ENCODE results near the gene TBC1D9B. TPM values are rescaled to one million over a fixed set of nuclear protein-coding genes. Genes with fewer than 3 reads are reported as not detected.
A peak's percentile ranks its signal among the peaks of the same experiment; 100 is the strongest.

Gene TBC1D9B
- total RNA-seq, 1 donor from 2014 or later = 31.1 TPM

GRCh38 chr5:179889885-179890284, 17.8 kb downstream of the TBC1D9B start:
- Histone ChIP-seq H3K36me3 (peaks cover 95% of the 10 kb centered on the region), H3K9me3 (replicated peaks) (no peaks in the 10 kb centered on the region), H3K4me1 (peaks cover 22% of the 10 kb centered on the region), H3K4me3 (no peak overlapping the region), H3K27ac (replicated peaks) (no peak overlapping the region), H3K27me3 (ENCODE audit: low read depth) (no peaks in the 10 kb centered on the region)
- DNase-seq = no peak
- intact Hi-C loops (cut with micrococcal nuclease) = no loop called here
- no peak for TF ChIP-seq CTCF (IDR thresholded peaks at IDR 0.05; ENCODE audit: borderline replicate concordance)

- Histone ChIP-seq H3K4me1 (peaks cover 22% of the 10 kb centered on the region), H3K9me3 (replicated peaks) (peaks cover 13% of the 10 kb centered on the region), H3K36me3 (peaks cover 95% of the 10 kb centered on the region), H3K27me3 (ENCODE audit: low read depth) (no peaks in the 10 kb centered on the region), H3K27ac (replicated peaks) (peak overlapping the region; percentile 23), H3K4me3 (no peak overlapping the region)
- TF ChIP-seq CTCF (IDR thresholded peaks at IDR 0.05; ENCODE audit: borderline replicate concordance) = no peak
- intact Hi-C loops (cut with micrococcal nuclease) = no loop called here
- DNase-seq = no peak
Measured at GRCh38 chr5:179887802-179888201, 19.9 kb downstream of the TBC1D9B start.

- peaks cover 95% of the 10 kb centered on the region for H3K36me3 ChIP-seq
- peaks cover 20% of the 10 kb centered on the region for H3K9me3 ChIP-seq (replicated peaks)
- no peaks in the 10 kb centered on the region for H3K27me3 ChIP-seq (ENCODE audit: low read depth)
- intact Hi-C loops (cut with micrococcal nuclease) = no loop called here
- peaks cover 22% of the 10 kb centered on the region for H3K4me1 ChIP-seq
- peak overlapping the region; percentile 23 for H3K27ac ChIP-seq (replicated peaks)
- DNase-seq = no peak
- TF ChIP-seq CTCF (IDR thresholded peaks at IDR 0.05; ENCODE audit: borderline replicate concordance) = no peak
- no peak overlapping the region for H3K4me3 ChIP-seq
Measured at GRCh38 chr5:179887095-179887494, 20.6 kb downstream of the TBC1D9B start.

GRCh38 chr5:179886190-179886911, 21.3 kb downstream of the TBC1D9B start:
- no peak for TF ChIP-seq CTCF (IDR thresholded peaks at IDR 0.05; ENCODE audit: borderline replicate concordance)
- DNase-seq = no peak
- Histone ChIP-seq H3K4me1 (peaks cover 22% of the 10 kb centered on the region), H3K9me3 (replicated peaks) (peaks cover 21% of the 10 kb centered on the region), H3K4me3 (no peak overlapping the region), H3K27ac (replicated peaks) (no peak overlapping the region), H3K27me3 (ENCODE audit: low read depth) (no peaks in the 10 kb centered on the region), H3K36me3 (peaks cover 89% of the 10 kb centered on the region)
- intact Hi-C loops (cut with micrococcal nuclease) = no loop called here

GRCh38 chr5:179885491-179886090, 22.1 kb downstream of the TBC1D9B start:
- Histone ChIP-seq H3K4me1 (peaks cover 22% of the 10 kb centered on the region), H3K4me3 (no peak overlapping the region), H3K27ac (replicated peaks) (no peak overlapping the region), H3K27me3 (ENCODE audit: low read depth) (no peaks in the 10 kb centered on the region), H3K36me3 (peaks cover 82% of the 10 kb centered on the region), H3K9me3 (replicated peaks) (peaks cover 21% of the 10 kb centered on the region)
- TF ChIP-seq CTCF (IDR thresholded peaks at IDR 0.05; ENCODE audit: borderline replicate concordance) = no peak
- no peak for DNase-seq
- intact Hi-C loops (cut with micrococcal nuclease) = no loop called here
